T-cell (primary cell): ENCODE measurements around the gene RHEX. TPM values are rescaled to one million over a fixed set of nuclear protein-coding genes. Genes with fewer than 3 reads are reported as not detected.

Experiments used
- ATAC-seq, 4 experiments: fragments of 200-7000 bp in 3 of 4; fragments of 150-1000 bp in 1 of 4; cut with Tn5 transposase; replicated peaks in 1 of 4; 1 replicate in 3 of 4; 2 replicates in 1 of 4; pipeline ENCODE4 v1.10.0; 2021; ENCODE audit warnings: moderate library complexity in 3 of 4, mild to moderate bottlenecking in 2 of 4, moderate number of reproducible peaks in 1 of 4
- CTCF ChIA-PET, 2 donors: fragments of 300-600 bp; sonication (Branson Sonifier 250); formaldehyde crosslinking; loops; one replicate each; lab custom pipeline; 2022; ENCODE audit warnings: antibody characterized with exemption in 2 of 2; lab: Charles Lee
- POLR2A ChIA-PET, 2 donors: fragments of 300-600 bp; sonication (Branson Sonifier 250); formaldehyde crosslinking; loops; one replicate each; lab custom pipeline; 2022; ENCODE audit warnings: antibody characterized with exemption in 2 of 2; lab: Charles Lee
- DNase-seq, 35 experiments: peaks; one replicate each; pipeline versions ENCODE4 v3.0.0 to v3.0.0-alpha.2; 2013 to 2023
- H3K27ac ChIP-seq: one replicate; pipeline ENCODE4 v1.5.1; 2013; ENCODE audit warnings: low read length
- H3K27me3 ChIP-seq, 2 experiments: replicated peaks in 1 of 2; 1 replicate in 1 of 2; 2 replicates in 1 of 2; pipeline versions ENCODE4 v1.6.1 to v1.7.0; 2013; ENCODE audit warnings: low read length in 1 of 2, mixed read lengths in 1 of 2; ENCODE audit not compliant: control insufficient read depth in 2 of 2, insufficient read depth in 2 of 2; ENCODE audit errors: extremely low read depth in 1 of 2
- H3K36me3 ChIP-seq, 2 donors: 1 replicate in 1 of 2; 2 replicates in 1 of 2; pipeline versions ENCODE4 v1.6.1 to v1.7.0; 2013; ENCODE audit warnings: low read length in 1 of 2; ENCODE audit not compliant: control insufficient read depth in 2 of 2, insufficient read depth in 1 of 2; ENCODE audit errors: extremely low read depth in 1 of 2
- H3K4me1 ChIP-seq, 2 experiments: 1 replicate in 1 of 2; 2 replicates in 1 of 2; pipeline versions ENCODE4 v1.6.1 to v1.7.0; 2013; ENCODE audit warnings: low read length in 2 of 2, mixed read lengths in 1 of 2; ENCODE audit not compliant: insufficient read depth in 2 of 2, control insufficient read depth in 1 of 2; ENCODE audit errors: extremely low read depth in 1 of 2
- H3K4me3 ChIP-seq, 2 donors: 1 replicate in 1 of 2; 2 replicates in 1 of 2; pipeline versions ENCODE4 v1.5.1 to v1.7.0; 2013; ENCODE audit warnings: mild to moderate bottlenecking in 2 of 2, low read length in 1 of 2, moderate library complexity in 1 of 2; ENCODE audit not compliant: control insufficient read depth in 1 of 2; ENCODE audit errors: extremely low read depth in 1 of 2
- H3K9me3 ChIP-seq: 2 replicates; pipeline ENCODE4 v1.7.0; 2013
- H3K27ac Mint-ChIP-seq, 2 donors: one replicate each; pipeline ENCODE4 v1.8.0; 2020 to 2021; ENCODE audit warnings: mild to moderate bottlenecking in 2 of 2, mixed read lengths in 2 of 2
- H3K27me3 Mint-ChIP-seq, 2 donors: one replicate each; pipeline ENCODE4 v1.8.0; 2021 to 2022; ENCODE audit warnings: mixed read lengths in 2 of 2
- H3K36me3 Mint-ChIP-seq: one replicate; pipeline ENCODE4 v1.8.0; 2021; ENCODE audit warnings: mixed read lengths
- H3K4me1 Mint-ChIP-seq, 3 donors: one replicate each; pipeline ENCODE4 v1.8.0; 2020 to 2022; ENCODE audit warnings: mixed read lengths in 3 of 3, mild to moderate bottlenecking in 1 of 3
- H3K4me3 Mint-ChIP-seq, 3 donors: one replicate each; pipeline ENCODE4 v1.8.0; 2020 to 2022; ENCODE audit warnings: mild to moderate bottlenecking in 3 of 3, mixed read lengths in 3 of 3, moderate library complexity in 3 of 3
- H3K9me3 Mint-ChIP-seq, 3 donors: one replicate each; pipeline ENCODE4 v1.8.0; 2020 to 2022; ENCODE audit warnings: mixed read lengths in 3 of 3
- WGBS: methylation state at CpG from one replicate; pipeline ENCODE4 v1.1.5; 2013; ENCODE audit warnings: missing lambda C conversion rate; ENCODE audit not compliant: insufficient coverage; 5-methylcytosine and 5-hydroxymethylcytosine counted together
- total RNA-seq, 35 experiments: library from RNA in 6 of 35; stranded (reverse) in 6 of 35; fragments of 120-200 nt in 1 of 35; gene quantifications; one replicate each; pipeline versions ENCODE4 v1.2.1 to v1.2.4 and lab custom pipeline; 2013 to 2026

RHEX gene
- total RNA-seq, 5 donors from 2014 or later (not counting 1 experiment from before 2014, with no cell fraction given): 0.28 to 1.6 (median 1.2) TPM; not detected in 1

GRCh38 chr1:206029484-206029883, 23.5 kb upstream of the RHEX start:
- peaks cover 0 to 7% (median 3%) of the 10 kb centered on the region in 3 donors for H3K4me1 Mint-ChIP-seq
- H3K27ac Mint-ChIP-seq: no peak overlapping the region
- H3K27me3 Mint-ChIP-seq: peaks cover 10 to 11% of the 10 kb centered on the region in 2 donors
- H3K27me3 ChIP-seq: peaks cover 0 to 6% of the 10 kb centered on the region in 2 experiments
- no peaks in the 10 kb centered on the region for H3K36me3 ChIP-seq
- peaks cover 2 to 4% of the 10 kb centered on the region in 2 experiments for H3K4me1 ChIP-seq
- no peaks in the 10 kb centered on the region for H3K9me3 Mint-ChIP-seq
- WGBS: 92% methylated on average over 3 of the region's 4 CpGs
- H3K9me3 ChIP-seq: no peaks in the 10 kb centered on the region
- ChIA-PET POLR2A (no interaction called here), CTCF (interaction anchor here (0.6 to 6.2 kb wide), 5 partner anchors 9 to 690 kb away, joined by 3 to 31 read pairs (median 4); no protein-coding TSS in a partner anchor)
- no peak overlapping the region for H3K4me3 Mint-ChIP-seq
- DNase-seq (no peak), ATAC-seq (no peak)
- no peaks in the 10 kb centered on the region for H3K36me3 Mint-ChIP-seq
- no peak overlapping the region for H3K4me3 ChIP-seq
- no peak overlapping the region for H3K27ac ChIP-seq

- H3K27me3 Mint-ChIP-seq: peaks cover 10 to 11% of the 10 kb centered on the region in 2 donors
- H3K9me3 ChIP-seq: no peaks in the 10 kb centered on the region
- ATAC-seq: no peak
Measured at GRCh38 chr1:206030191-206030590, 22.8 kb upstream of the RHEX start.

GRCh38 chr1:206030714-206031113, 22.3 kb upstream of the RHEX start:
- peaks cover 0 to 10% of the 10 kb centered on the region in 2 experiments for H3K27me3 ChIP-seq
- H3K27ac ChIP-seq: no peak overlapping the region
- H3K4me1 Mint-ChIP-seq: peaks cover 0 to 14% (median 8%) of the 10 kb centered on the region in 3 donors
- peak; percentile 79 to 87 (median 83) for ATAC-seq
- peaks cover 10 to 11% of the 10 kb centered on the region in 2 donors for H3K27me3 Mint-ChIP-seq
- H3K4me3 ChIP-seq: no peak overlapping the region
- no CpG with 5 or more reads among the region's 4 CpGs for WGBS
- H3K36me3 ChIP-seq: no peaks in the 10 kb centered on the region
- no peaks in the 10 kb centered on the region for H3K9me3 ChIP-seq
- H3K36me3 Mint-ChIP-seq: no peaks in the 10 kb centered on the region
- H3K4me1 ChIP-seq: peaks cover 2 to 8% of the 10 kb centered on the region in 2 experiments
- no peaks in the 10 kb centered on the region for H3K9me3 Mint-ChIP-seq
- ChIA-PET POLR2A (no interaction called here), CTCF (interaction anchor here (1.0 to 6.2 kb wide), 4 partner anchors 20 to 78 kb away, joined by 3 to 31 read pairs (median 7); no protein-coding TSS in a partner anchor)
- no peak overlapping the region for H3K27ac Mint-ChIP-seq
- DNase-seq: peak in 34 of 35 experiments; percentile 28 to 75 (median 45)
- no peak overlapping the region for H3K4me3 Mint-ChIP-seq

More at GRCh38 chr1:206030191-206030590, 22.8 kb upstream of the RHEX start:
- Histone ChIP-seq H3K36me3 (no peaks in the 10 kb centered on the region), H3K4me3 (no peak overlapping the region), H3K27me3 (peaks cover 0 to 10% of the 10 kb centered on the region in 2 experiments), H3K4me1 (peaks cover 2 to 8% of the 10 kb centered on the region in 2 experiments), H3K27ac (no peak overlapping the region)
- WGBS: 45% methylated on average over 2 of the region's 4 CpGs
- H3K9me3 Mint-ChIP-seq: no peaks in the 10 kb centered on the region
- no peak for DNase-seq
- no peaks in the 10 kb centered on the region for H3K36me3 Mint-ChIP-seq
- H3K4me1 Mint-ChIP-seq: peaks cover 0 to 12% (median 8%) of the 10 kb centered on the region in 3 donors
- no peak overlapping the region for H3K4me3 Mint-ChIP-seq
- no peak overlapping the region for H3K27ac Mint-ChIP-seq
- ChIA-PET CTCF (interaction anchor here (0.6 to 6.2 kb wide), 6 partner anchors 21 to 78 kb away, joined by 3 to 31 read pairs (median 4); no protein-coding TSS in a partner anchor), POLR2A (no interaction called here)

GRCh38 chr1:206032380-206033140, 20.4 kb upstream of the RHEX start:
- DNase-seq: no peak
- Mint-ChIP-seq H3K9me3 (no peaks in the 10 kb centered on the region), H3K36me3 (no peaks in the 10 kb centered on the region), H3K4me3 (no peak overlapping the region), H3K4me1 (peaks cover 0 to 14% (median 8%) of the 10 kb centered on the region in 3 donors), H3K27ac (no peak overlapping the region), H3K27me3 (peaks cover 7 to 11% of the 10 kb centered on the region in 2 donors)
- no peak overlapping the region for H3K4me3 ChIP-seq
- CTCF ChIA-PET: interaction anchor here (0.5 to 6.2 kb wide), 3 partner anchors 70 to 443 kb away, joined by 3 to 31 read pairs (median 3); no protein-coding TSS in a partner anchor
- no peak overlapping the region for H3K27ac ChIP-seq
- no peaks in the 10 kb centered on the region for H3K36me3 ChIP-seq
- whole genome bisulfite sequencing: 92% methylated on average over 3 of the region's 5 CpGs
- peaks cover 2 to 8% of the 10 kb centered on the region in 2 experiments for H3K4me1 ChIP-seq
- POLR2A ChIA-PET: no interaction called here
- ATAC-seq: no peak
- H3K9me3 ChIP-seq: no peaks in the 10 kb centered on the region
- peaks cover 0 to 10% of the 10 kb centered on the region in 2 experiments for H3K27me3 ChIP-seq

- ATAC-seq (peak in 1 of 4 experiments; percentile 49), DNase-seq (no peak)
- Histone ChIP-seq H3K27me3 (peaks cover 0 to 7% of the 10 kb centered on the region in 2 experiments), H3K9me3 (no peaks in the 10 kb centered on the region), H3K4me3 (no peak overlapping the region), H3K27ac (no peak overlapping the region), H3K36me3 (no peaks in the 10 kb centered on the region), H3K4me1 (peaks cover 5 to 15% of the 10 kb centered on the region in 2 experiments)
- Mint-ChIP-seq H3K27ac (peak overlapping the region in 1 of 2 donors; percentile 62), H3K4me1 (peaks cover 8 to 31% (median 20%) of the 10 kb centered on the region in 3 donors), H3K36me3 (no peaks in the 10 kb centered on the region), H3K9me3 (no peaks in the 10 kb centered on the region), H3K27me3 (peaks cover 0 to 5% of the 10 kb centered on the region in 2 donors), H3K4me3 (peak overlapping the region in 1 of 3 donors; percentile 45)
- WGBS: 25% methylated on average over 1 of the region's 5 CpGs
- ChIA-PET POLR2A (no interaction called here), CTCF (interaction anchor here in 1 of 2 donors (1.0 kb wide), 1 partner anchor 71 kb away, joined by 5 read pairs; no protein-coding TSS in a partner anchor)
Measured at GRCh38 chr1:206035027-206035426, 17.9 kb upstream of the RHEX start.

- ChIA-PET POLR2A (no interaction called here), CTCF (no interaction called here)
- Histone ChIP-seq H3K36me3 (no peaks in the 10 kb centered on the region), H3K4me1 (peaks cover 3 to 11% of the 10 kb centered on the region in 2 experiments), H3K27me3 (peaks cover 0 to 11% of the 10 kb centered on the region in 2 experiments), H3K9me3 (no peaks in the 10 kb centered on the region), H3K27ac (no peak overlapping the region), H3K4me3 (no peak overlapping the region)
- Mint-ChIP-seq H3K9me3 (no peaks in the 10 kb centered on the region), H3K4me3 (no peak overlapping the region), H3K27me3 (peaks cover 0 to 4% of the 10 kb centered on the region in 2 donors), H3K27ac (no peak overlapping the region), H3K36me3 (no peaks in the 10 kb centered on the region), H3K4me1 (peaks cover 8 to 34% (median 20%) of the 10 kb centered on the region in 3 donors)
- WGBS: 60% methylated on average over 1 of the region's 2 CpGs
- ATAC-seq (no peak), DNase-seq (no peak)
Measured at GRCh38 chr1:206036663-206037455, 16.1 kb upstream of the RHEX start.
